SK-N-SH (cell line): Measurements from ENCODE around the gene COA6. TPM values are rescaled to one million over a fixed set of nuclear protein-coding genes. Genes with fewer than 3 reads are reported as not detected.

Experiments
- CTCF ChIA-PET: fragments of 300-600, 350-600 bp; formaldehyde crosslinking; extraction: SDS; loops from one replicate; lab custom pipeline; 2021; lab: Yijun Ruan, JAX
- POLR2A ChIA-PET: fragments of 350-600 bp; sonication (Branson Sonifier 250); formaldehyde crosslinking; extraction: SDS; loops from one replicate; lab custom pipeline; 2020; ENCODE audit warnings: antibody characterized with exemption, inconsistent platforms; lab: Yijun Ruan, JAX
- DNase-seq: peaks from one replicate; pipeline ENCODE4 v3.0.0; 2012
- H2AFZ ChIP-seq: fragments of 200-600 bp; sonication (generic); 2 replicates; pipeline ENCODE4 v1.8.1; 2016; ENCODE audit warnings: antibody characterized with exemption, mild to moderate bottlenecking, low read depth
- H3F3A ChIP-seq: fragments of 200-600 bp; sonication (generic); replicated peaks from 2 replicates; pipeline ENCODE3; 2016; ENCODE audit warnings: antibody characterized with exemption, mild to moderate bottlenecking; ENCODE audit not compliant: insufficient read depth
- H3K27ac ChIP-seq, 2 experiments: fragments of 200-500 bp in 1 of 2; fragments of 200-600 bp in 1 of 2; sonication (Bioruptor generic) in 1 of 2; sonication (generic), shearing (Covaris generic) in 1 of 2; 2 replicates each; pipeline versions ENCODE4 v1.5.1 to v1.6.1; 2014 to 2016; ENCODE audit warnings: low read depth in 2 of 2, inconsistent platforms in 1 of 2, low read length in 1 of 2, mild to moderate bottlenecking in 1 of 2, mixed read lengths in 1 of 2
- H3K27me3 ChIP-seq: fragments of 200-600 bp; sonication (generic), shearing (Covaris generic); 2 replicates; pipeline ENCODE4 v1.6.1; 2016; ENCODE audit warnings: mixed run types; ENCODE audit not compliant: insufficient read depth
- H3K36me3 ChIP-seq, 2 experiments: fragments of 200-500 bp in 1 of 2; fragments of 200-600 bp in 1 of 2; sonication (Bioruptor generic) in 1 of 2; sonication (generic) in 1 of 2; replicated peaks in 1 of 2; 2 replicates each; pipeline versions ENCODE3 to v1.5.1; 2014 to 2016; ENCODE audit warnings: low read length in 1 of 2, mild to moderate bottlenecking in 1 of 2; ENCODE audit not compliant: insufficient read depth in 2 of 2, control insufficient read depth in 1 of 2
- H3K4me1 ChIP-seq, 2 experiments: fragments of 200-500 bp in 1 of 2; fragments of 200-600 bp in 1 of 2; sonication (Bioruptor generic) in 1 of 2; sonication (generic), shearing (Covaris generic) in 1 of 2; 2 replicates each; pipeline versions ENCODE4 v1.5.1 to v1.6.1; 2014 to 2016; ENCODE audit warnings: low read depth in 1 of 2, low read length in 1 of 2, mixed run types in 1 of 2; ENCODE audit not compliant: insufficient read depth in 2 of 2, control insufficient read depth in 1 of 2
- H3K4me2 ChIP-seq: fragments of 200-600 bp; sonication (generic), shearing (Covaris generic); 2 replicates; pipeline ENCODE4 v1.6.1; 2017; ENCODE audit warnings: mixed run types
- H3K4me3 ChIP-seq, 2 experiments: fragments of 200-500 bp in 1 of 2; fragments of 200-600 bp in 1 of 2; sonication (Bioruptor generic) in 1 of 2; sonication (generic), shearing (Covaris generic) in 1 of 2; 2 replicates each; pipeline versions ENCODE4 v1.5.1 to v1.8.1; 2014 to 2016; ENCODE audit warnings: low read depth in 2 of 2, inconsistent platforms in 1 of 2, low read length in 1 of 2, mild to moderate bottlenecking in 1 of 2, mixed read lengths in 1 of 2, moderate library complexity in 1 of 2
- H3K79me2 ChIP-seq: fragments of 200-600 bp; sonication (generic); 2 replicates; pipeline ENCODE4 v1.8.1; 2017; ENCODE audit warnings: mild to moderate bottlenecking; ENCODE audit not compliant: insufficient read depth
- H3K9ac ChIP-seq: fragments of 200-600 bp; sonication (generic); 2 replicates; pipeline ENCODE4 v1.6.1; 2017; ENCODE audit warnings: mixed run types
- H3K9me2 ChIP-seq: fragments of 200-600 bp; sonication (generic); 2 replicates; pipeline ENCODE4 v1.6.1; 2017; ENCODE audit warnings: mixed run types
- H3K9me3 ChIP-seq: fragments of 200-600 bp; sonication (generic); 2 replicates; pipeline ENCODE4 v1.6.1; 2017; ENCODE audit warnings: mixed run types, mild to moderate bottlenecking, moderate library complexity
- H4K20me1 ChIP-seq: fragments of 200-600 bp; sonication (generic); 2 replicates; pipeline ENCODE4 v1.6.1; 2017; ENCODE audit warnings: mild to moderate bottlenecking, mixed run types; ENCODE audit not compliant: insufficient read depth
- CHD2 ChIP-seq: fragments of 150-350 bp; IDR thresholded peaks from 2 replicates; pipeline ENCODE4 v1.6.1; 2018; ENCODE audit warnings: low read length; ENCODE audit not compliant: partially characterized antibody
- EP300 ChIP-seq, 2 experiments: IDR thresholded peaks; 2 replicates each; pipeline versions ENCODE4 v1.4.0 to v1.6.1; 2012; ENCODE audit warnings: borderline replicate concordance in 1 of 2, low read depth in 1 of 2, low read length in 1 of 2
- FOSL2 ChIP-seq: IDR thresholded peaks from 2 replicates; pipeline ENCODE4 v1.4.0; 2012; ENCODE audit warnings: low read depth, mild to moderate bottlenecking, moderate library complexity, borderline replicate concordance
- FOXJ3 ChIP-seq: sonication (generic); formaldehyde crosslinking; IDR thresholded peaks from 2 replicates; pipeline ENCODE4 v1.5.1; 2020; ENCODE audit warnings: mild to moderate bottlenecking, missing genetic modification reagents
- GATA2 ChIP-seq: sonication (generic); formaldehyde crosslinking; IDR thresholded peaks from 2 replicates; pipeline ENCODE4 v1.5.0; 2020; ENCODE audit warnings: mild to moderate bottlenecking, missing genetic modification reagents
- IRF3 ChIP-seq: fragments of 150-350 bp; IDR thresholded peaks from 2 replicates; pipeline ENCODE4 v1.6.1; 2016; ENCODE audit warnings: mild to moderate bottlenecking, low read depth, low read length
- RCOR1 ChIP-seq: fragments of 150-350 bp; IDR thresholded peaks from 2 replicates; pipeline ENCODE4 v1.6.1; 2017; ENCODE audit warnings: antibody characterized with exemption, low read length
- REST ChIP-seq: IDR thresholded peaks from 2 replicates; pipeline ENCODE4 v1.6.1; 2012; ENCODE audit warnings: mild to moderate bottlenecking, low read depth, low read length, moderate library complexity
- RFX5 ChIP-seq: IDR thresholded peaks from 2 replicates; pipeline ENCODE4 v1.6.1; 2012; ENCODE audit warnings: mild to moderate bottlenecking, improper control_type of control experiment, low read length
- SMC3 ChIP-seq: IDR thresholded peaks from 2 replicates; pipeline ENCODE4 v1.6.1; 2012; ENCODE audit warnings: low read depth, low read length, improper control_type of control experiment
- TCF12 ChIP-seq: IDR thresholded peaks from 2 replicates; pipeline ENCODE4 v1.4.0; 2012
- TEAD4 ChIP-seq: IDR thresholded peaks from 2 replicates; pipeline ENCODE4 v1.4.0; 2012; ENCODE audit warnings: mild to moderate bottlenecking, borderline replicate concordance; ENCODE audit not compliant: insufficient read depth
- USF1 ChIP-seq: IDR thresholded peaks from 2 replicates; pipeline ENCODE4 v1.4.0; 2012; ENCODE audit warnings: low read depth, borderline replicate concordance
- ZBTB33 ChIP-seq: IDR thresholded peaks from 2 replicates; pipeline ENCODE4 v1.4.0; 2012; ENCODE audit warnings: low read depth, borderline replicate concordance
- WGBS: methylation state at CpG from one replicate; pipeline ENCODE4 v1.1.6; 2017; ENCODE audit warnings: low lambda C conversion rate; 5-methylcytosine and 5-hydroxymethylcytosine counted together
- polyA plus RNA-seq, 3 experiments: library from polyadenylated mRNA; depleted of rRNA; stranded (reverse); fragments of >200 nt; gene quantifications; 2 replicates each; pipeline ENCODE4 v1.2.3, GENCODE V29; 2012

COA6 gene
- polyA plus RNA-seq, 1 of the 3 experiments (the other 2 are of a cell fraction): 42.2 TPM

GRCh38 chr1:234413485-234413884 lies 40.2 kb downstream of the COA6 start:
- H4K20me1 ChIP-seq: no peaks in the 10 kb centered on the region
- H2AFZ ChIP-seq: no peak overlapping the region
- TF ChIP-seq CHD2 (no peak), TCF12 (no peak), RCOR1 (no peak), USF1 (no peak), FOSL2 (no peak), RFX5 (no peak), ZBTB33 (no peak), GATA2 (CRISPR knock-in tag) (no peak), TEAD4 (no peak), EP300 (IDR thresholded peaks at IDR 0.05; ENCODE audit: borderline replicate concordance in 1 of 2, low read depth in 1 of 2, low read length in 1 of 2) (no peak)
- TF ChIP-seq, all 33 proteins: peak for 0
- no peaks in the 10 kb centered on the region for H3K27me3 ChIP-seq
- peaks cover 7 to 38% of the 10 kb centered on the region in 2 experiments for H3K36me3 ChIP-seq
- H3K27ac ChIP-seq: no peak overlapping the region
- DNase-seq: no peak
- 98% methylated on average over 9 of the region's 9 CpGs for WGBS
- H3K4me3 ChIP-seq: no peak overlapping the region
- H3K9me2 ChIP-seq: no peaks in the 10 kb centered on the region
- H3K79me2 ChIP-seq: no peaks in the 10 kb centered on the region
- H3F3A ChIP-seq: no peaks in the 10 kb centered on the region
- no peaks in the 10 kb centered on the region for H3K9me3 ChIP-seq
- CTCF ChIA-PET: interaction anchor here (1.5 kb wide), 1 partner anchor 298 kb away, joined by 3 read pairs; no protein-coding TSS in a partner anchor
- POLR2A ChIA-PET: interaction anchor here (0.6 kb wide), 1 partner anchor 822 kb away, joined by 4 read pairs; no protein-coding TSS in a partner anchor
- H3K4me1 ChIP-seq: peaks cover 0 to 10% of the 10 kb centered on the region in 2 experiments; a peak in 2 of 4 replicates
- no peak overlapping the region for H3K4me2 ChIP-seq
- H3K9ac ChIP-seq: no peak overlapping the region

GRCh38 chr1:234413990-234414389 lies 40.7 kb downstream of the COA6 start:
- Histone ChIP-seq H3K27me3 (no peaks in the 10 kb centered on the region), H3K36me3 (peaks cover 7 to 33% of the 10 kb centered on the region in 2 experiments), H3K9me3 (no peaks in the 10 kb centered on the region), H2AFZ (no peak overlapping the region), H3K27ac (no peak overlapping the region), H4K20me1 (no peaks in the 10 kb centered on the region), H3K4me1 (peaks cover 0 to 5% of the 10 kb centered on the region in 2 experiments; a peak in 2 of 4 replicates), H3F3A (no peaks in the 10 kb centered on the region), H3K4me3 (no peak overlapping the region), H3K9ac (no peak overlapping the region), H3K4me2 (no peak overlapping the region), H3K9me2 (no peaks in the 10 kb centered on the region), H3K79me2 (no peaks in the 10 kb centered on the region)
- 85% methylated on average over 4 of the region's 4 CpGs for WGBS
- TF ChIP-seq REST: no peak
- TF ChIP-seq IRF3: no peak
- no peak for TF ChIP-seq FOXJ3 (CRISPR knock-in tag)
- TF ChIP-seq SMC3: no peak
- TF ChIP-seq USF1: no peak
- TF ChIP-seq GATA2 (CRISPR knock-in tag): no peak
- CTCF ChIA-PET: interaction anchor here (1.5 kb wide), 1 partner anchor 299 kb away, joined by 3 read pairs; no protein-coding TSS in a partner anchor
- no peak for DNase-seq
- POLR2A ChIA-PET: no interaction called here
